Stimulated activated CD4-positive, alpha-beta T cell treated with anti-CD3 and anti-CD28 coated beads, Interleukin-15, amount 100 ng/mL, for 48 hours (primary cell): ENCODE measurements around the gene ARRB1.
"Not testable (repeated sequence)": the region's sequence is repeated elsewhere in the genome, so short reads cannot be mapped to it uniquely, and the experiment has no call there.

Experiments
- DNase-seq, 2 donors: peaks; one replicate each; pipeline ENCODE4 v3.0.0-alpha.2; 2020; ENCODE audit warnings: low read depth in 2 of 2

ARRB1 gene

GRCh38 chr11:75351541-75351790 is at the start of gene ARRB1:
Gene ARRB1 (minus strand): TSS chr11:75351661. CDS start chr11:75351607, 54 bp downstream.
- peak in 1 of 2 donors; percentile 11 for DNase-seq

GRCh38 chr11:75400146-75400865 is 48.8 kb upstream of the ARRB1 start:
- no peak for DNase-seq

GRCh38 chr11:75399344-75400145 is 48.1 kb upstream of the ARRB1 start, which contains the start of gene RPS3:
Gene RPS3 (plus strand): TSS chr11:75399518. CDS start chr11:75399548, 30 bp downstream.
- peak; percentile 82 for DNase-seq

GRCh38 chr11:75398906-75399305 is 47.4 kb upstream of the ARRB1 start:
- DNase-seq, result no peak

- DNase-seq, result no peak
These were observed 42.8 kb upstream of the ARRB1 start for GRCh38 chr11:75394085-75394840.

GRCh38 chr11:75389925-75390324 is 38.5 kb upstream of the ARRB1 start:
- no peak for DNase-seq

- no peak for DNase-seq
These were observed 37.8 kb upstream of the ARRB1 start for GRCh38 chr11:75389276-75389605.

GRCh38 chr11:75388386-75389275 is 37.2 kb upstream of the ARRB1 start:
- DNase-seq, result peak; percentile 54 to 62

- DNase-seq, result no peak
These were observed 36.4 kb upstream of the ARRB1 start for GRCh38 chr11:75387736-75388294.

GRCh38 chr11:75386942-75387630 is 35.6 kb upstream of the ARRB1 start:
- DNase-seq, result no peak

GRCh38 chr11:75384438-75385080 is 33.1 kb upstream of the ARRB1 start:
- peak; percentile 44 to 68 for DNase-seq

- DNase-seq, result no peak
These were observed 31.8 kb upstream of the ARRB1 start for GRCh38 chr11:75383246-75383645.

GRCh38 chr11:75380716-75381420 is 29.4 kb upstream of the ARRB1 start:
- DNase-seq, result no peak

- no peak for DNase-seq
These were observed 28.8 kb upstream of the ARRB1 start for GRCh38 chr11:75380245-75380644.

- not testable (repeated sequence) for DNase-seq
These were observed 27.3 kb upstream of the ARRB1 start for GRCh38 chr11:75378776-75379175.

- no peak for DNase-seq
These were observed 24.7 kb upstream of the ARRB1 start for GRCh38 chr11:75376175-75376574.

- no peak for DNase-seq
These were observed 24.2 kb upstream of the ARRB1 start for GRCh38 chr11:75375626-75376025.

GRCh38 chr11:75374646-75375045 is 23.2 kb upstream of the ARRB1 start:
- DNase-seq, result no peak

GRCh38 chr11:75373201-75373600 is 21.7 kb upstream of the ARRB1 start:
- DNase-seq, result no peak
